ENCODE measurements around the gene PTPRD.

The PTPRD gene

DNA sequence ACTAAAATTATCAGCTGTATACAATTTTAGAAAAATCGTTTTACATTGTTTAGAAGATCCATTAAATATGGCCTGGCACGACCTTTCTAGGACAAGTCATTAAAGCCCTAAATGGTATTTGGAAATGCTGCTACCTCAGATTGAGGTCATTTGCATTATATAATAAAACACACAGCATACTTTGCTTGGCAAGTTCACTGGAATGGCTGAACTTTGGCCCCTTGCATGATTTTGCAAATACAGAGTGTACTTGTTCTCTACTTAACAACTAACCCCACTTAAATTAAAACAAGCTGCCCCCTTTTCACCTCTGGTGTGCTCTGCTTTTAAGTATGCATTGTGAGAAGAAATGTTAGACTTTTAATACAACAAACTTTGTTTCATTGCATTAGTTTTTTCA is 860.1 kb downstream of the PTPRD start:
- no peak for DNase-seq (ENCODE audit: low read depth)

DNA sequence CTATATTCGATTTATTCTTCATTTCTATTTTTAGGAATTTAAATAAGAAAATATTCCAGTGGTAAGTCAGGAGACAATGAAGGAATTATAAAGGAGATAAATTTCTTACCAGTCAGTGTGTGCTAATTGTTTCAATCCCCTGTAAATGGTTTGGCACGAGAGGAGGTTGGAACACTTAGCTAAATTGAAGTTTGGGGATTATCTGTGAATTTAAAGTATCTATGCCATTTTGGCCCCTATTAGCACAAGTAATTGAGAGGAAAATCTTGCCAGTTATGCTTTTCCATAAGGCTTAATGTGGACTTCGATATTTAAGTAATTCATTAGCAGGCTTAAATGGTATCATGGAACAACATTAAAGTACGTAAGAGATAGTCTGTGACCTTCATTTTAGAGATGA is 860.8 kb downstream of the PTPRD start:
- no peak for DNase-seq (ENCODE audit: low read depth)

DNA sequence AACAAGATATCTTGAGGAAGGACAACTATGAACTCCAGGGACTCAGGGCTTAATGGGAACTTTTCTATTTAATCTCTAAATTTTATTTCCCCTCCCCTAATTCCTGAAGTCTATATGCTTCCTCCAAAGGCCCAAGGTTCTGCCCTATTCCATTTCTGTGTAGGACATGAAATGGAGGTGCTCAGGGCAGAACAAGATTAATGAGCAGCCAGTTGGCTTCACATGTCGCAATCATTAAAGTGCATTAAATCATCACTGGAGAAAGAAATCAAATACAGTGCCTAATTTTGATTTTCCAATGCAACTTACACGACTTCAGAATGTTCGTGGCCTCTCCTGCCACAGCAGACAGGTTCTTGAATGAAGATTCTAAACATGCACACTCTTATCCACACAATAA is 862.1 kb downstream of the PTPRD start:
- DNase-seq (ENCODE audit: low read depth): no peak

DNA sequence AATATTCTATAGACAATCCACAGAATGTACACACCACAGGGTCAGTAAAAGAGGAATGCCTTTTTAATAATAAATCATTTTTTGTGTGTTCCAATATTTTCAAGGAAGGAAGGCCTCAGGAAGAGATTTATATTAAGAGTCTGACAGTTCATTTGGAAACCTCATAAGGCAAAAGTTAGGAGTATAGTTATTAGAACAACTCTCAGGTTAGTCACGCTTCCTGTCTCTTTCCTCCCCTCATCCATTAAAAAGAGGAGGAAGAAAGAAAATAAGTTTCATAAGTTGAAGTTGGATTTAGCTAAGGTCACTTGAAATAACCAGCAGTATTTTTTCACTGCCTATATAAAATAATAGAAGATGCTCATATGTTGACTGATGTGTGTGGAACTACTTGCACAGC is 863.2 kb downstream of the PTPRD start:
- no peak for DNase-seq (ENCODE audit: low read depth)

DNA sequence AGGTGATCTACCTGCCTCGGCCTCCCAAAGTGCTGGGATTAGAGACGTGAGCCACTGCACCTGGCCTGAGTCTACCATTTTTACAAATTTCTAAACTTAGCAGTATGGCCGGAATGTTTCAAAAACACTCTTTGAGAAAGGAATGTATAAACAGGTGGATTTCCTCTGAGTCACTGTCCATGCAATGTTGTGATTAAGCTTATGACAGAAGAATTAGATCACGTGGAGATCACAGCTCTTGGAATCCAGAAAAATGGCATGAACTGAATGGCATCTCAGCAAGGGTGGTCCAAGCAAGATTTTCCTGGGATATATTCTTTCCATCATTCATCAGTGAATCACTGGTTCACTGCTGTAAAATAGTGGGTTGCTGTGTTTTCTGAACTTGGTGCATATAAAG is 865.0 kb downstream of the PTPRD start:
- DNase-seq (ENCODE audit: low read depth): no peak

DNA sequence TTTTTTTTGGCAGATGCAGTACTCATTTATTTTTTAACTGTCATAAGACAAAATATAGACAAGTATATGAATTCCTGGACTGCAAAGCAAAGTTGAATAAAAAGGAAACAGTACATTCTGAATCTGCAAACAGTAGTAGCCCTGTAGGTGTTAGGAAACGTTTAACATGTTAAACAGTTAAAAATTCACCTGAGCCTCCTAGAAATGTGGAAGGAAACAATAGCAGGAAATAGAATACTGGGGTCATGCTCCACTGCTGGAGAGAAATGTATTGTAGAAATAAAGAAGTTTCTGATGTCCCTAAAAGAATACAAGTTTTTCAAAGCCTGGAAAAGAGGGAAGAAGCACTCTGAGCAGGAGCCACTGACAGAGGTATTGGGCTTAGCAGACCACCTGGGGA is 866.0 kb downstream of the PTPRD start:
- no peak for DNase-seq (ENCODE audit: low read depth)

DNA sequence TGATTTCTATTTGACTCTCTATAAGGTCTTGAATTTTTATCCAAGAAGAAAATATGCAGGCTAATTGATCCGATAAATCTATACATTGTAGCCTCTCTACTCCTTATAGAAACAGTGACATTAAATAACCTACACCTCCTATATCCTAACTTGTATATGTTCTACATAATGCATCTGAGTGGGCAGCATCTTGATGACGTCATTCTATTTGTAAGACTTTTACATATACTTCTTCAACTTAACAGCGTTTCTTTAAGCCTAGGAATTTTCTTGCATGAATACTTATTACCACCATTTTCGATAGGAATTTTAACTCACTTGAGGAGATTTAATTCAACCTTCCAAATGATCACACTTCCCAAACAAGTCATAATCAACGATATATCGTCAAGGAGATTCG is 869.0 kb downstream of the PTPRD start:
- DNase-seq (ENCODE audit: low read depth): no peak

DNA sequence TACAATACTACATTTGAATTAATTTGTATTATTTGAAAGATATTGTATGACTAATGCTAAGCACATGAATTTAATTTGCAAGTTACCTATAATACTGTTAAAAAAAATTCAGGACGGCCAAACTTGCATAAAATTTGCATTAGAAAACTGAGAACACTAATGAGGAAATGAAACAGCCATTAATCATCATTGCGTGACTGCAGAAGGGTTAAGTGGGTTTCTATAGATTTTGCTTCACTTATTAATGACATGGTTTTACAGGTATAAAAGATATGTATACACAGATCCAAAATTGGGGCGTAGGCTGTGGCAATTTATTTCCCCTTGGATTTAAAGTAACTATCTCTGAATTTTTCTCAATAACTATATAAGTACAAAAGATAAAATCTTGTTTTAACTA is 882.6 kb downstream of the PTPRD start:
- DNase-seq (ENCODE audit: low read depth): no peak

DNA sequence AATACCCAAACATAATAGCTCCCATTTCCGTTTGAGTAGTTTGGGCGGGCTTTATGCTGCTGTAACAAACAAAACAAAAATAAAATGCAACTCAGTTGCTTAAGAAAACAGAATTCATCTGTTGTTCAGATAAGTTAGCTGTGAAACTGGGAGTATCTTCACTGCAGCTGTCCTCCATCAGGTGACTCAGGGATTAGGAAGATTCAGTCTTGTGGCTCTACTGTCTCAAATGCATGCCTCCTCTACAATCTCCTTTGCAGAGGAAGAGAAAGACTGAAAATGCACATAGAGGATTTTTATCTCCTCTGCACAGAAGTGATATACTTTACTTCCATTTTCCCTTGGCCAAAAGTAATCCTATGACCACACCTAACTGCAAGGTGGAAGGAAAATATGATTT is 883.7 kb downstream of the PTPRD start:
- no peak for DNase-seq (ENCODE audit: low read depth)

DNA sequence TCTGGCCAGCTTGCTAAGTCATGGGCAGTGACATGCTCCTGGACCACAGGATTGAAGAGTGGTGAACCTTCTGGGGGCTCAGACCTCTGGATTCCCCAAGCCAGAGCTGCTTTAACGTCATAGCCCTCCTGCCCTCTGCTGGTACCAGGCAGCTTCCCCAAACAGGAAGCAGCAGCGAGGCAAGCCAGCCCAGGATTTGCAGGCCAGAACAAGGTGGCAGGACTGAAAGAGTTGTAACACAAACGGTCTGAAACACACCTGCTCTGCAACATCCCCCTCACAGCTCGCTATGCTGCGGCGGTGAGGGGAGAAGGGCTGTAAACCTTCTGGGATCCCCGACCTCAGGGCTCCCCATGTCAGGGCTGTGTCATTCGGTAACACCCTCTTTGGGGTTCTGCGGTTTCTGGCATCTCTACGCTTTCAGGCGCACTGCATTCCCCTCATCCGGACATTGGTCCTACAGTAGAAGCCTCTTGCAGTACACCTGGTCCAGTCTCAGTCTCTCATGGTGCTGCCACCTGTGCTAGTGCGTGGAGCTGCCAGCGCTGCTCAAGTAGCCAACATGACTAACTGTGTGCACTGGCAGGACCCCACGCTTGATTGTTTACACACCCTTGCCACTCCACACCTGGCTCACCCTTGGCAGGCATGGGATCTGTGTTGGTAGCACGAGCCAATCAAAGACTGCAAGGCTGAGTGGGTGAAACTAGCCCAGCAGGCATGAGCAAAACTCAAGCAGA is 893.3 kb downstream of the PTPRD start:
- no peak for DNase-seq (ENCODE audit: low read depth)

DNA sequence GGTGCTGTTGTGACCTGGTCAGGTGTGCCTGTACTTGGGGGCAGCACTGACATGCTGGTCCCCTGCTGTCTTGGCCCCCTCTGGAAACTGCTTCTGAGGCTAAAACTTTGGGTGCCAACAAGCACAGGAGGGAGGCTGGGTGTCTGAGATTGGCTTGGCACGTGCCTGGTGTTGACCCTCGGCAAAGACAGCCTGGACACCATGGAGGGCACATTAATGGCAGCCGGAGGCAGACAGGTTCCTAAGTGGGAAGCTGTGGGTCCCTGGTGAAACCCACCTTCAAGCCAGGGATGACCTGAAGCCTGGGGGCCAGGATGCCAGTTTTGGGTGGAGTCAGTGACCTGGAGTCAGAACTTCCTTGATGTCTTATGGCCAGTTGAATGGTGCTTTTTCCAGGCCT is 894.1 kb downstream of the PTPRD start:
- no peak for DNase-seq (ENCODE audit: low read depth)

DNA sequence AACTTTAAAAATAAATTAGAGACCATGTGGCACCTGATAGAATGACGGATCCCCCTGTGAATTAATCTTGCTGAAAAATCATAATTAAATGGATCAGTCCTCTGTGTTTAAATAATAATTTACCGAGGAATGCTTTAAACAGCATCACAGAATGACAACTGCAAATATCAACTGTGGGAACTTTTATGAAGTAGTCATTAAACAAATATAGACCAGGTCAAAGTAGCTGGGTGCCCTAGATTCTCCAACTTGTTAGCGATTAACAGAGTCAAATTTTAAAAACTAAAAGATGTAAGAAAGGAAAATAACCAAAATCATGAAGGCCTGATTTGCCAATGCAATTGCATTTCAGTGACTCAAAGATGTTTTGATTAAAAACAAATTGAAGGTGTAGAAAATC is 933.4 kb downstream of the PTPRD start:
- no peak for DNase-seq (ENCODE audit: low read depth)

DNA sequence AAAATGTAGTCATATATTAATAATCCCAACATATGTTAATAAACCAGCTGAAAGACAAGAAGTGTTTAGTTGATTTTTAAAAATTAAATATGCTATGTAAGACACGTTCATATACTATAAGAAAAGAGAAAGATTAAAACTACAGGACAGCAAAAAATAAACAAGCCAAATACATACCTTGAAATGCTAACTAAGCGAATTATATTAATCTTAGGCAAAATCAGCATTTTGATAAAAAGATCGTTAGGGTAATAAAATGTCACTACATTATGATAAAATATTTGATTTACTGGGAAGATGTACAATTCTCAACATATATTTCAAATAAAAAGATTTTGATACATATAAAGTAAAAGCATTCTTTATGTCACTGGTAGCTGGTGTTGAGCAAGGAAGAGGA is 938.3 kb downstream of the PTPRD start:
- no peak for DNase-seq (ENCODE audit: low read depth)

DNA sequence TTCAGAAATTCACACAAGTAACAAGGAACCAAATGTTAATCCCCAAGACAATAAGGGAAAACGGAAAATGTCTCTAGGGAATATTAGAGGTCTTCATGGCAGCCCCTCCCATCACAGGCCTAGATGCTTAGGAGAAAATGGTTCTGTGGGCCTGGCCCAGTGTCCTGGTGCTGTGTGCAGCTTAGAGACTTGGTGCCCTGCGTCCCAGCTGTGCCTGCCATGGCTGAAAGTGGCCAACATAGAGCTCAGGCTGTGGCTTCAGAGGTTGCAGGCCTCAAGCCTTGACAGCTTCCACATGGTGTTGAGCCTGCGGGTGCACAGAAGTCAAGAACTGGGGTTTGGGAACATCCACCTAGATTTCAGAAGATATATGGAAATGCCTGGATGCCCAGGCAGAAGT is 942.3 kb downstream of the PTPRD start:
- no peak for DNase-seq (ENCODE audit: low read depth)

DNA sequence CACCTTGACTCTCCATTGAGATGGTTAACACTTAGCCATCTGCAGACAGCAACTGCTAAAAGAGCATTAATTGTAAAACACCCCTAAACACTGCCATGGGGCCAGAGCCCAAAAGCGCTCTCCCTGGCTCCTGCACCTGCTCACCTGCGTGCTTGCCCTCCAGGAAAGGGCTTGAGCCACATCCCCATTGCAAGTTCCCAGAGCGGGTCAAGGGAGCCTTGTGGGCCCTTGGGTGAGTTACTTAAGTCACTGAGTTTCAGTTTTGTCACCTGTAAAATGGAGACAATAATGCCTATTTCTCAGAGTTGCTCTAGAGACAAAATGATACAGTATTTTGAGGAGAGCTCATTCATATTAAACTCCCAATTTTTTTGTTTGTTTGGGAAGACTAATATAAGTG is 967.8 kb downstream of the PTPRD start:
- DNase-seq (ENCODE audit: low read depth): no peak

DNA sequence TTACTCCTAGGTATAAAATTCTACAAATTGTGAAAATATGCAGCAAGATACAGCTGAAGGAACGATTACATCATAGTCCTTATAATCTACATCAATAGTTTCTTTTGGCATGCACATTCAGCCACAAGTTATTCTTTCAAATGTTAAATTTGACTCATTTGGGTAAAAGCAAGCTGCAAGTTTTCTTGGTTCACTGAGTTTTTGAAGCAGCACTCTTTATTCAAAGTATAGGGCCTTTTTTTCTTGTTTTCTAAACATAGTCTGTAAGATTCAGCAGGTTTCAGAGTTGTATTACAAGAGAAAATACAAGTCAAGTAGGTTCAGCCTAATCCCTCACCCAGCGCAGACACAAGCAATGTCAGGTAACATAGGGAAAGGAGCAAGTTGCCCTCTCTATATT is 981.5 kb downstream of the PTPRD start:
- DNase-seq (ENCODE audit: low read depth): no peak

DNA sequence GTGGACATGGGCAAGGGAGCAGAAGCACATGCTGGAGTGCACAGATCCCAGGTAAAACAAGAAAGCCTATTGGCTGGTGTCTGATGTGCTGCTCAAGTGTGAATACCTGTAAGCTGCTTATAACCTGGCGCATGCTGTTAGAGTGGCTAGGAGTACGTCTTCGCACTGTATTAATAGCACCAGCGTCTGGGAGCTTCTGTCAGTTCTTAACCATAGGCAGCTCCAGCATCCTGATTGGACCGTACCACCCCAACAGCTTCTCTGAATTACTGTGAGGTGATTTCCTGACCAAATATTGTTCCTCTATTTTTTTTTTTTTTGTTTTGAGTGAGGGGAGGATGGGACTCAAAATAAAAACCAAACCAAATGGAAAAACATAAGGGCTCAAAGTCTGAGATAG is 987.6 kb downstream of the PTPRD start:
- no peak for DNase-seq (ENCODE audit: low read depth)

DNA sequence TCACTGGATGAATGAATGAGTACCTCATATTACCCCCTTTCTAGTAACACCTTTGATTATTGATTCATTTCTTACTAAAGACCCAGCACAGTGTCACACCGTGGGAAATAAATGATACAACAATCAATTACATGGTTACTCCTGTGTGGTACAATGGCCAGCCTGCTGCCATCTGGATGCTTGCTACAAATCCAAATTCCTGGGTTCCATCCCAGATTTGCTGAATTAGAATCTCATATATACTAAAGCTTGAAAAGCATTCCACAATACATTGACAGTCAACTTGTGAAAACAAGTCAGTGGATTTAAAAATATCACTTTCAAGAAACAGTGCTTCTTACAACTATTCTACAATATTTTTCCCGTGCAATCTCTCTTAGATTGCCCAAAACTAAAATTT is 989.3 kb downstream of the PTPRD start:
- no peak for DNase-seq (ENCODE audit: low read depth)

DNA sequence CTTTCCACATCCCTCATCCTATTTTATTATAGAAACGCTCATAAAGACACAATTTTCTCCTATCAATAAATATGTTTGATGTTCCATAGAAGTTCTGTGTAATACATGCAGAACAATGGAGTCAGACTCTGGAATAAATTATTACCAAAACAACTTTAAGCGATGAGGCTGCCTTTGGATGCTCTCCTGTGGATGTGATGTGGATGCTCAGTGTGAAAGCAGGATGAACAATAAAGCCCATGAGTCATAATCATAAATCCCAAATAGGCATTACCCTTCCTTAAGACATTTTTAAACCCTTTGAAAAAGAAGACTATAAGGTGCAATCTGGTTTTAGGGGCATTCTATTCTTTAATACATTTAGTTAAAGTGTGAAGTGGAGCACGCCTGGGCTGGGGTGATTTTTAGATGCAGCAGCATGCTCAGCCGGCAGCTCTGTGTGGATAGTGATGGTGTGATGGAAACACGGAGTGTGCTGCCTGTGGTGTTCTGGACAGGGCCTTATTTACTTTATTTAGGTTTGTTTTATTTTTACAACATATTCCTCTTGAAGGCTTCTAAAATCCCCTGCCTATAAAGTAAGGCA is 991.4 kb downstream of the PTPRD start:
- no peak for DNase-seq (ENCODE audit: low read depth)

DNA sequence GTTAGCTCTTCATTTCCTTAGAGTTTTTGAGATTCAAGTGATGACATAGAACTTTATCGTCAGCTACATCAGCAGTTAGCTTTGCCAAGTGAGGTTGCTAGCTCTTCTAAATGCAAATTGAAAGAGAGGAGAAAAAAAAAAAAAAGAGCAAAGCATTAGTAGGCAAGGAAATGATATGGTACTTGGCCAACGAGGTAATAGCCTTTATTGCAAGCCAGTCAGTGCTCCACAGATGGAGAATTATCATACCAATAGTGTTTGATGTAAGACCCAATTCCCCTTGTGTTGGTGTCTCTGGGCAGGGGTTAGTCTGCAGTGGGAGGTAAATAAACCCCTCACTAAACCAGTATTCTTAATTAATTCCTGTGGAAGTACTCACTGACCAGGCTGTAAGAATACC is 992.1 kb downstream of the PTPRD start:
- no peak for DNase-seq (ENCODE audit: low read depth)

DNA sequence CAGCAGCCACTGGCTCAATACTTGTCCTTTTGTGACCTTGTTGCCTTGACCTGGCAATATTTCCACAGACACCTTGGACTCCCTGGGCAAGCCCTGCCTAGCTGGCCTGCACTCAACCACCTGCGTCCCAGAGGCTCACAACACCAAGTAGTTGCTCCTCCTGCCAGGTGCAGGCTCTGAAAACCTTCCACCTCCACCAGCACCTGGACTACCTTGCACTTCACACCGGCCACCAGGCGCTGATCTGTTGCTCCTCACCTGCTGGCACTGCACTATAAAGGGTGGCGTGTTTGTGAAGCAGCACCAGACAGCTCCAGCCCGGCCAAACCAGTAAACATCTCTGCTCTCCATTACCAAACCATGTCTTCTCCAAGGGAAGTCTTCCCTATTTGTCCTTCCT is 997.7 kb downstream of the PTPRD start:
- no peak for DNase-seq (ENCODE audit: low read depth)

DNA sequence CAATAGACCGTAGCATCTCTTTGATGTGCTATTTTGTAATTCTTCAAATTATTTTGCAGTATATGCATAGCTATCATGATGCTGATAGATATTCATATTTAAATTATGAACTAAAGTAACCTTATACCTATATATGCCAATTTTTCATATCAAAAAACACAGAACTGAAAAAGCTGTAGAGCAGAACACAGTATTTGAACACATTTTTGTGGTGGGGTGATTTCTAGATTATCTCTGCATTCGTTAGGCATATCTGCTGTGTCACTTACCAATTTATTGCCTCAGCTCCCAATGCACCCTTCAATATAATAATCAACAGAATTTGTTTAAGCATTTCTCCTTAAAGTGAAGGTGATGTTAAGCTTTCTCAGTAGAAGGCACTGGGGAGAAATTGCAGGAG is 998.2 kb downstream of the PTPRD start:
- DNase-seq (ENCODE audit: low read depth): no peak

DNA sequence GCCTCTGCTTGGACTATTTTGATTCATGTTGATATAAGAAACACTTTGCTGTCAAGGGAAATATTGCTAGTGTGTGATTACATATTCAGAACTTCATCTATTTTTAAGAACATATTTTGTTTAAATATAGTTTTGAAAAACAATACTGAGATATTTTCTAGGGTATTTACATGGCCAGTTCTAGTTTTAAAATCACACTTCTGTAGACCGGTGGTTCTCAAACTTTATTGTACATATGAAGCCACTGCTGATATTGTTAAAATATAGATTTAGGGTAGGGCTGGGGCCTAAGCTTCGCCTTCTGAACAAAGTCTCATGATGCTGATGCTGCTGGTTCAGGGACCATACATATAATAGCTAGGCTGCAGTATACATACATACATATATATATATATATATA is 1000.0 kb downstream of the PTPRD start:
- no peak for DNase-seq (ENCODE audit: low read depth)

DNA sequence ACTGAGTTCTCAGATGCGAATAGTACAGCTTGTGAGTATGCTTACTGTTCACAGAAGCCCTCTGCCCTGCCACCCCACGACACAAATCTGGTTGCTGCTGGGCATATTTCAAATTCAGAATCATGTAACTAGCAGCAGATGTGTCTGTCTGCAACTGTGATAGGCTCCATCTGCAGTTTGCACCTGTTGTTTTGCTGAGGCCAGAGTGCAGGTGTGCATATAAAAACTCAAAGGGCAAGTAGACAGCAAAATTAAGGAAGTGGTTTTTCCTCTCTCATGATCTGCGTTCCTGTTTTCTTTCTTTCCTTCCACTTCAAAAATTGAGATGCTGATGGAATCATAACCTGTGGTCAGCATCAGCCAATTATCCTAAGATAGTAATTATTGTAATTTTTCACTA is 1000.5 kb downstream of the PTPRD start:
- DNase-seq (ENCODE audit: low read depth): no peak
